ENCODE data around the gene COG5.

Gene COG5

GRCh38 chr7:107527196-107527595, 36.5 kb downstream of the COG5 start:
- peaks cover 0 to 3% of the 10 kb centered on the region in 2 experiments; a peak in 2 of 3 replicates for H3K36me3 ChIP-seq (ENCODE audit: control insufficient read depth in 2 of 2, insufficient read depth in 1 of 2, low read length in 2 of 2)
- CTCF ChIA-PET = interaction anchor here (0.6 kb wide), 1 partner anchor 439 kb away, joined by 3 read pairs; no protein-coding TSS in a partner anchor
- no peak overlapping the region for H3K4me3 ChIP-seq (ENCODE audit: low read depth, low read length)
- H3K4me1 ChIP-seq (ENCODE audit: control insufficient read depth, insufficient read depth, low read length) = no peaks in the 10 kb centered on the region
- no peaks in the 10 kb centered on the region for H3K9me3 ChIP-seq (ENCODE audit: control insufficient read depth, insufficient read depth, low read depth, low read length)
- POLR2A ChIA-PET = no interaction called here
- no peak for TF ChIP-seq SALL2 (tag by site-specific recombination; IDR thresholded peaks at IDR 0.05; ENCODE audit: borderline replicate concordance)
- no peak for TF ChIP-seq ZNF121 (tag by site-specific recombination; IDR thresholded peaks at IDR 0.05)
- TF ChIP-seq PBX3 (CRISPR knock-in tag; IDR thresholded peaks at IDR 0.05) = no peak
- TF ChIP-seq ZNF692 (tag by site-specific recombination; IDR thresholded peaks at IDR 0.05) = no peak
- no peak for TF ChIP-seq MEIS1 (CRISPR knock-in tag; IDR thresholded peaks at IDR 0.05; ENCODE audit: borderline replicate concordance)
- TF ChIP-seq ZNF266 (tag by site-specific recombination; IDR thresholded peaks at IDR 0.05; ENCODE audit: low read depth) = no peak
- TF ChIP-seq ZNF341 (tag by site-specific recombination; IDR thresholded peaks at IDR 0.05; ENCODE audit: low read depth) = no peak
- no peak overlapping the region for H3K27ac ChIP-seq (ENCODE audit: extremely low read depth, low read depth, low read length)

- TF ChIP-seq IKZF3 (tag by site-specific recombination; IDR thresholded peaks at IDR 0.05) = no peak
- TF ChIP-seq ZFP3 (tag by site-specific recombination; IDR thresholded peaks at IDR 0.05; ENCODE audit: low read depth) = no peak
- TF ChIP-seq ZNF558 (tag by site-specific recombination; IDR thresholded peaks at IDR 0.05) = no peak
- H3K27ac ChIP-seq (ENCODE audit: extremely low read depth, low read depth, low read length) = no peak overlapping the region
- ChIA-PET POLR2A (no interaction called here), CTCF (no interaction called here)
- no peak overlapping the region for H3K4me3 ChIP-seq (ENCODE audit: low read depth, low read length)
- peaks cover 0 to 3% of the 10 kb centered on the region in 2 experiments; a peak in 2 of 3 replicates for H3K36me3 ChIP-seq (ENCODE audit: control insufficient read depth in 2 of 2, insufficient read depth in 1 of 2, low read length in 2 of 2)
- H3K9me3 ChIP-seq (ENCODE audit: control insufficient read depth, insufficient read depth, low read depth, low read length) = no peaks in the 10 kb centered on the region
- no peaks in the 10 kb centered on the region for H3K4me1 ChIP-seq (ENCODE audit: control insufficient read depth, insufficient read depth, low read length)
These were observed 37.0 kb downstream of the COG5 start for GRCh38 chr7:107526672-107527071.

DNA sequence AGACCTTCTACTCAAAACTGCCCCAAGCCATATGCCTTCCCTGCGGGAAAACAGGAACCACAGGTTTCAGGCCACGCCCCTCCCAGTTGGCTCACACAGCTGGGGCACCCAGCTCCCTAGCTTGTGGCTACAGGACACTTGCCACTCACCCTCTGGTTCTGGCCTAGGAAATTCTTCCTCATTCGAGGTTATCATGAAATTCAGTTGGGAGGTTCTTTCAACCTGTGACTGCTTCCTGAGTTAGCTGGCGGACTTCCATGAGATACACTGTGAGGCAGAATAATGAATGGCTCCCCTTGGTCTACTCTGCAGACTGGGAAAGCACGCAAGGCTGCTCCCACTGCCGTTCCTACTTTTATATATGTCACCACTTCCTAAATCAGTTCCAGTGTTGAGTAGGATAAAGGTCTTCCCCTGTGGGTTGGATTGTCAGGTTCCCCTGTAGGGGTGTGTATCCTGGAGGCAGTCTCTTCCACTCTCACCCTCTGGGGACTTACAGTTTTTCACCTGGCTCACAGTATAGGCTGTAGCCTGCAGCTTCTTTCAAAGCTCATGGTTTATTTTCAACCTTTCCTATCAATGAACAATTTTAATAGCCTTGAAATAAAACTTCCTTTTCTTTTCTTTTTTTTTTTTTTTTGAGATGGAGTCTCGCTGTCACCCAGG, 56.9 kb downstream of the COG5 start:
- Histone ChIP-seq H3K27ac (ENCODE audit: extremely low read depth, low read depth, low read length) (no peak overlapping the region), H3K9me3 (ENCODE audit: control insufficient read depth, insufficient read depth, low read depth, low read length) (no peaks in the 10 kb centered on the region), H3K4me3 (ENCODE audit: low read depth, low read length) (no peak overlapping the region), H3K4me1 (ENCODE audit: control insufficient read depth, insufficient read depth, low read length) (peaks cover 19% of the 10 kb centered on the region), H3K36me3 (ENCODE audit: control insufficient read depth in 2 of 2, insufficient read depth in 1 of 2, low read length in 2 of 2) (no peaks in the 10 kb centered on the region)
- CTCF ChIA-PET = no interaction called here
- no peak for TF ChIP-seq YY1 (tag by site-specific recombination; IDR thresholded peaks at IDR 0.05)
- TF ChIP-seq KLF9 (tag by site-specific recombination; IDR thresholded peaks at IDR 0.05; ENCODE audit: low read depth) = 0 out of 2 replicates have a peak, but pooled peaks have one; percentile 19
- peak; percentile 46; the same call in 1 of the 2 replicates for TF ChIP-seq SCRT2 (tag by site-specific recombination; IDR thresholded peaks at IDR 0.05)
- TF ChIP-seq, protein P1, sequence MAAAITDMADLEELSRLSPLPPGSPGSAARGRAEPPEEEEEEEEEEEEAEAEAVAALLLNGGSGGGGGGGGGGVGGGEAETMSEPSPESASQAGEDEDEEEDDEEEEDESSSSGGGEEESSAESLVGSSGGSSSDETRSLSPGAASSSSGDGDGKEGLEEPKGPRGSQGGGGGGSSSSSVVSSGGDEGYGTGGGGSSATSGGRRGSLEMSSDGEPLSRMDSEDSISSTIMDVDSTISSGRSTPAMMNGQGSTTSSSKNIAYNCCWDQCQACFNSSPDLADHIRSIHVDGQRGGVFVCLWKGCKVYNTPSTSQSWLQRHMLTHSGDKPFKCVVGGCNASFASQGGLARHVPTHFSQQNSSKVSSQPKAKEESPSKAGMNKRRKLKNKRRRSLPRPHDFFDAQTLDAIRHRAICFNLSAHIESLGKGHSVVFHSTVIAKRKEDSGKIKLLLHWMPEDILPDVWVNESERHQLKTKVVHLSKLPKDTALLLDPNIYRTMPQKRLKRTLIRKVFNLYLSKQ (tag by site-specific recombination; IDR thresholded peaks at IDR 0.05; ENCODE audit: borderline replicate concordance) = no peak
- TF ChIP-seq ZIC2 (tag by site-specific recombination; IDR thresholded peaks at IDR 0.05) = peak; percentile 70
- POLR2A ChIA-PET = interaction anchor here (0.6 kb wide), 1 partner anchor 393 kb away, joined by 3 read pairs; no protein-coding TSS in a partner anchor

Data from HEK293 (cell line).